RWPE1 (cell line): ENCODE measurements around the gene GRID1.
"Not testable (repeated sequence)": the region's sequence is repeated elsewhere in the genome, so short reads cannot be mapped to it uniquely, and the experiment has no call there.

Experiments used
- CTCF ChIA-PET: fragments of 350-600 bp; sonication (Branson Sonifier 250); formaldehyde crosslinking; extraction: SDS; loops from one replicate; lab custom pipeline; 2021; lab: Yijun Ruan, JAX
- POLR2A ChIA-PET: fragments of 400-600 bp; formaldehyde crosslinking; extraction: SDS; loops from one replicate; lab custom pipeline; 2020; ENCODE audit warnings: antibody characterized with exemption; ENCODE audit not compliant: low non-redundant PET; lab: Yijun Ruan, JAX
- DNase-seq: peaks from one replicate; pipeline ENCODE4 v3.0.0; 2012; ENCODE audit warnings: low spot score
- H3K27ac ChIP-seq: fragments of 450-650 bp; 2 replicates; pipeline ENCODE4 v1.5.1; 2017
- TF ChIP-seq, protein P1 (sequence below): fragments of 450-650 bp; conservative IDR thresholded peaks from 2 replicates; pipeline ENCODE4 v1.5.1; 2017; ENCODE audit warnings: low read depth, mild to moderate bottlenecking

The GRID1 gene

GRCh38 chr10:85936161-85936560 is 430.4 kb downstream of the GRID1 start:
- ChIA-PET POLR2A (no interaction called here), CTCF (interaction anchor here (0.5 kb wide), 1 partner anchor 651 kb away, joined by 4 read pairs; no protein-coding TSS in a partner anchor)
- TF ChIP-seq, protein P1, sequence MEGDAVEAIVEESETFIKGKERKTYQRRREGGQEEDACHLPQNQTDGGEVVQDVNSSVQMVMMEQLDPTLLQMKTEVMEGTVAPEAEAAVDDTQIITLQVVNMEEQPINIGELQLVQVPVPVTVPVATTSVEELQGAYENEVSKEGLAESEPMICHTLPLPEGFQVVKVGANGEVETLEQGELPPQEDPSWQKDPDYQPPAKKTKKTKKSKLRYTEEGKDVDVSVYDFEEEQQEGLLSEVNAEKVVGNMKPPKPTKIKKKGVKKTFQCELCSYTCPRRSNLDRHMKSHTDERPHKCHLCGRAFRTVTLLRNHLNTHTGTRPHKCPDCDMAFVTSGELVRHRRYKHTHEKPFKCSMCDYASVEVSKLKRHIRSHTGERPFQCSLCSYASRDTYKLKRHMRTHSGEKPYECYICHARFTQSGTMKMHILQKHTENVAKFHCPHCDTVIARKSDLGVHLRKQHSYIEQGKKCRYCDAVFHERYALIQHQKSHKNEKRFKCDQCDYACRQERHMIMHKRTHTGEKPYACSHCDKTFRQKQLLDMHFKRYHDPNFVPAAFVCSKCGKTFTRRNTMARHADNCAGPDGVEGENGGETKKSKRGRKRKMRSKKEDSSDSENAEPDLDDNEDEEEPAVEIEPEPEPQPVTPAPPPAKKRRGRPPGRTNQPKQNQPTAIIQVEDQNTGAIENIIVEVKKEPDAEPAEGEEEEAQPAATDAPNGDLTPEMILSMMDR = no peak
- DNase-seq = no peak
- no peak overlapping the region for H3K27ac ChIP-seq

- no peak for DNase-seq
- H3K27ac ChIP-seq = no peak overlapping the region
- POLR2A ChIA-PET = no interaction called here
- CTCF ChIA-PET = no interaction called here
- TF ChIP-seq, protein P1 = no peak
These were observed 432.0 kb downstream of the GRID1 start for GRCh38 chr10:85934586-85934985.

- CTCF ChIA-PET = interaction anchor here (0.6 kb wide), 1 partner anchor 14 kb away, joined by 3 read pairs; no protein-coding TSS in a partner anchor
- H3K27ac ChIP-seq, DNase-seq, POLR2A ChIA-PET: not testable (repeated sequence)
These were observed 436.6 kb downstream of the GRID1 start for GRCh38 chr10:85929993-85930392.

GRCh38 chr10:85927952-85928665 is 438.5 kb downstream of the GRID1 start:
- ChIA-PET CTCF (no interaction called here), POLR2A (no interaction called here)
- DNase-seq = peak; percentile 18
- TF ChIP-seq, protein P1 = no peak
- H3K27ac ChIP-seq = no peak overlapping the region

DNA sequence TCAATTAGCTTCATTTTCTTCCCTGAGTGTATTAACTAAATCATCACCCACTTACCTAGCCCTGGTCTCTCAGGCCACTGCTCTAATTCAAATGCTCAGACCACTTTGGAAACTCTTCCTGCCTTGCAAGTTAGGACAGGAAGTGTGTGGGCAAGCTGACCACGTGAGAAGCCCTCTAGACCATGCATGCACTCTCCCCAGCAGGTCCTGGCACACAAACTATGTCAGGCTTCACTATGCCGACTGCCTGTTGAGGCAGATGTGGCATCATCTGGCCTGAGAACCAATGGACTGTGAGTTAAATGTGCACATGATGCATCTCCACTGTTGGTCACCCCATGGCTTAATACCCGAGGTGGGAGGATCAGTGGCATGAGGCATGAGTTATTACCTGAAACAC is 439.6 kb downstream of the GRID1 start:
- DNase-seq = no peak
- CTCF ChIA-PET = no interaction called here

GRCh38 chr10:85926136-85926535 is 440.5 kb downstream of the GRID1 start:
- TF ChIP-seq, protein P1 = no peak
- no peak for DNase-seq
- no peak overlapping the region for H3K27ac ChIP-seq
- POLR2A ChIA-PET = no interaction called here
- CTCF ChIA-PET = no interaction called here

More for the DNA sequence above, 439.6 kb downstream of the GRID1 start:
- POLR2A ChIA-PET = no interaction called here
- TF ChIP-seq, protein P1 = no peak
- no peak overlapping the region for H3K27ac ChIP-seq

GRCh38 chr10:85925201-85925750 is 441.3 kb downstream of the GRID1 start:
- ChIA-PET POLR2A (no interaction called here), CTCF (interaction anchor here (0.5 kb wide), 1 partner anchor 73 kb away, joined by 3 read pairs; no protein-coding TSS in a partner anchor)
- DNase-seq = no peak
- TF ChIP-seq, protein P1 = no peak
- H3K27ac ChIP-seq = no peak overlapping the region
